Measurements from ENCODE around the gene DIAPH1.

DNA sequence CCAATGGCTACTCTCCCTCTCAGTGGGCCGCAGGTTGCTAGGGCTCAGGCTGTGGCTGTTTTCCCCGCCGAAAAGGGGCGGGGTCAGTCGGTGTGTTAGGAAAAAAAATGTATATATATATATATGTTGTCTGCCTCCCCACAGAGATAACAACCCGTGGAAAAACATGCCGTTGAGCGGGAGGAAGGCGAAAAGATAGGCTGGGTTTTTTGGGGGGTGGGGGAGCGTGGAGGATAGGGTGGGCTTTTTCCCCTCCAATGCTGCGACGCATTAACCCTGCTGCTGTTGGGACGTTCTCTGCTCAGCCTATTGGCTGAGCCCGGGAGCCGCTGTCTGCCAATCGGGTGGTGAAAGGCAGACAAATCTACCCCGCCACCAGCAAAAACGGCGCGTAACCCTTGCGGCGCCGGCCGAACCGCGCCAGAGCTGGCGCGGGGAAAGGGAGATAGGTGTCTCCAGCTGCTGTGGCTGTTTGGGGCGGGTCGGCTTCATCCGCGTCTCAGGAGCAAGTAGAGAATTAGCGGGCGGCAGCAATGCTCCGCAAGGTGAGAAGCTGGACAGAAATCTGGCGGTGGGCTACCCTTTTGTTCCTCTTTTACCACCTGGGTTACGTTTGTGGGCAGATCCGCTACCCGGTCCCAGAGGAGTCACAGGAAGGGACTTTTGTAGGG is 134.0 kb downstream of the DIAPH1 start, which contains the start of gene PCDHGC4:
- TF ChIP-seq POLR2AphosphoS5 (IDR thresholded peaks at IDR 0.05; ENCODE audit: low read depth, low read length) (no peak), POLR2A (IDR thresholded peaks at IDR 0.05; ENCODE audit: low read depth, low read length) (no peak), TAF1 (IDR thresholded peaks at IDR 0.05; ENCODE audit: low read depth, low read length) (no peak), POU2F2 (IDR thresholded peaks at IDR 0.05; ENCODE audit: low read depth, low read length) (no peak), SPI1 (IDR thresholded peaks at IDR 0.05; ENCODE audit: low read depth, low read length) (no peak)

Measured in GM12891 (cell line).